Gastrocnemius medialis (tissue), 4 donors: Measurements from ENCODE around the gene STPG4. TPM values are rescaled to one million over a fixed set of nuclear protein-coding genes. Genes with fewer than 3 reads are reported as not detected.

Source experiments
- ATAC-seq, 2 donors: fragments of 150-250 bp; one replicate each; pipeline ENCODE4 v1.9.1; 2016
- DNase-seq, 2 donors: peaks; one replicate each; pipeline ENCODE4 v3.0.0-alpha.2; 2019
- H3K27ac ChIP-seq, 4 donors: fragments of 200-600 bp; sonication (generic); 1 replicate in 1 of 4; 2 replicates in 3 of 4; pipeline ENCODE4 v1.5.1; 2016 to 2018; ENCODE audit warnings: mild to moderate bottlenecking in 2 of 4, moderate library complexity in 1 of 4
- H3K27me3 ChIP-seq, 3 donors: fragments of 200-600 bp; sonication (generic) in 2 of 3; 1 replicate in 1 of 3; 2 replicates in 2 of 3; pipeline versions ENCODE4 v1.5.1 to v1.6.0; 2016 to 2019; ENCODE audit warnings: mild to moderate bottlenecking in 1 of 3, moderate library complexity in 1 of 3
- H3K36me3 ChIP-seq, 2 donors: fragments of 200-600 bp; sonication (generic) in 1 of 2; one replicate each; pipeline ENCODE4 v1.5.1; 2017 to 2018
- H3K4me1 ChIP-seq, 2 donors: fragments of 200-600 bp; sonication (generic) in 1 of 2; one replicate each; pipeline ENCODE4 v1.5.1; 2016 to 2017; ENCODE audit warnings: mild to moderate bottlenecking in 2 of 2
- H3K4me3 ChIP-seq, 4 donors: fragments of 200-600 bp; sonication (generic) in 3 of 4; 1 replicate in 1 of 4; 2 replicates in 3 of 4; pipeline ENCODE4 v1.5.1; 2016 to 2019; ENCODE audit warnings: mild to moderate bottlenecking in 2 of 4
- H3K9me3 ChIP-seq, 3 donors: fragments of 200-600 bp; sonication (generic) in 2 of 3; 1 replicate in 1 of 3; 2 replicates in 2 of 3; pipeline ENCODE4 v1.5.1; 2016 to 2019
- CTCF ChIP-seq, 5 experiments: fragments of 450-650 bp in 3 of 5; fragments of 200-600 bp in 2 of 5; sonication (generic) in 2 of 5; IDR thresholded peaks in 4 of 5; conservative IDR thresholded peaks in 1 of 5; 1 replicate in 4 of 5; 2 replicates in 1 of 5; pipeline ENCODE4 v1.5.1; 2016 to 2019; ENCODE audit warnings: antibody characterized with exemption in 5 of 5, mild to moderate bottlenecking in 3 of 5, moderate library complexity in 3 of 5
- POLR2A ChIP-seq, 2 donors: fragments of 450-650 bp; IDR thresholded peaks; one replicate each; pipeline ENCODE4 v1.6.1; 2017; ENCODE audit warnings: antibody characterized with exemption in 2 of 2, mild to moderate bottlenecking in 2 of 2, moderate library complexity in 2 of 2
- in situ Hi-C, 4 donors: fragments of 200-750 bp; cut with MboI; loops; one replicate each; pipeline versions ENCODE4 v1.15.0 to v1.8.0; 2017; ENCODE audit warnings: low sequenced_read_pairs in 4 of 4
- intact Hi-C: fragments of 100-400 bp; cut with DNase I; formaldehyde crosslinking; loops from one replicate; pipeline ENCODE4 v1.15.1; 2023; ENCODE audit warnings: low total_unique reads
- total RNA-seq, 4 donors: library from RNA; depleted of rRNA; stranded (reverse); fragments of >200 nt; gene quantifications; one replicate each; pipeline versions ENCODE4 v1.1.0 to v1.2.3, GENCODE V29; 2016

The STPG4 gene
- total RNA-seq, 4 donors from 2014 or later = 0.33 TPM; not detected in 3

DNA sequence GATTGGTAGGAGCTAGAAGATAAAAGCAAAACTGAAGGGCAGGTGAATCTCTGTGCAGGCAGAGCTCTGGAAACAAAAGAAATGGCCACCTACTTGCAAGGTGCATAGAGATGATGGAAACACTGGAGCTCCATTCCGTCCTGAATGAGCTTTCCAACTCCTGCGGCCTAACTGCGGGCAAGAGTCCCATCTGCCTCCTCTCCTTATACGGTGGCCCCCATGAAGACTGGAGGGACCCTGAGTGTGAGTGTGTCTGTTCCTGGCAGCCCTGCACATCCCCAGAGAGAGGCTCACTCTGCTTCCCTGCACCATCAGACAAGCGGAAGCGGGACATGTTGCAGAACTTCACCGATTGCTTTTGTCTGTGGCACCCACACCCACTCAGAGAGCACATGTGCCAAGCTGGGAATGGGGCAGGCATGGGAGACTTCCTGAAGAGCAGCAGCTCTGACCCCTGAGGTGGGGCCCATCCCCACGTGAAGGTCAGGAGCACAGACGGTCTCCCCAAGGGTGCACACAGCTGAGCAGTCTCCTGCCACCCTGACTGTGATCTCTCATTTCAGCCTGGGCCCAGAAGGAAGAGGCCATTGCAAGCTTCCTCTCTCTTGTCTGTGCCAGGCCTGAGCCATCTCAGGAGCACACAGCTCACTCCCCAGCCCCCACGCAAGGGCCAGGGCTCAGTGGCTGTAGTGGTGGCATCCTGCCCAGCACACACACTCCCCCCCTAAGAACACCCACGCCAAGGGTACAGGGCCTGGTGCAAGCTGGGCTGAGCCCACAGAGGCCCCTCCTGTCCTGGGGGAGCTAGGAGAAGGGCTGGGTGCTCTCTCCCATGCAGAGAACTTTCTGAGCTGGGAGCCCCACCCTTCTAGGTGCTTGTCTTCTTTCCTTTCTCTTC is 75.3 kb downstream of the STPG4 start:
- H3K27ac ChIP-seq = no peak overlapping the region
- ATAC-seq (no peak), DNase-seq (no peak)
- TF ChIP-seq CTCF (IDR thresholded peaks at IDR 0.05 in 4 of 5, conservative IDR thresholded peaks at IDR 0.05 in 1 of 5) (no peak), POLR2A (IDR thresholded peaks at IDR 0.05) (no peak)
- in situ Hi-C loops (no loop called here), intact Hi-C loops (loop anchor here (10.0 kb wide), 2 partner anchors 245 to 1435 kb away; no protein-coding TSS in a partner anchor)
- no peaks in the 10 kb centered on the region for H3K36me3 ChIP-seq
- no peak overlapping the region for H3K4me3 ChIP-seq
- H3K4me1 ChIP-seq = peaks cover 0 to 18% of the 10 kb centered on the region in 2 donors
- no peaks in the 10 kb centered on the region for H3K27me3 ChIP-seq
- H3K9me3 ChIP-seq = no peaks in the 10 kb centered on the region

DNA sequence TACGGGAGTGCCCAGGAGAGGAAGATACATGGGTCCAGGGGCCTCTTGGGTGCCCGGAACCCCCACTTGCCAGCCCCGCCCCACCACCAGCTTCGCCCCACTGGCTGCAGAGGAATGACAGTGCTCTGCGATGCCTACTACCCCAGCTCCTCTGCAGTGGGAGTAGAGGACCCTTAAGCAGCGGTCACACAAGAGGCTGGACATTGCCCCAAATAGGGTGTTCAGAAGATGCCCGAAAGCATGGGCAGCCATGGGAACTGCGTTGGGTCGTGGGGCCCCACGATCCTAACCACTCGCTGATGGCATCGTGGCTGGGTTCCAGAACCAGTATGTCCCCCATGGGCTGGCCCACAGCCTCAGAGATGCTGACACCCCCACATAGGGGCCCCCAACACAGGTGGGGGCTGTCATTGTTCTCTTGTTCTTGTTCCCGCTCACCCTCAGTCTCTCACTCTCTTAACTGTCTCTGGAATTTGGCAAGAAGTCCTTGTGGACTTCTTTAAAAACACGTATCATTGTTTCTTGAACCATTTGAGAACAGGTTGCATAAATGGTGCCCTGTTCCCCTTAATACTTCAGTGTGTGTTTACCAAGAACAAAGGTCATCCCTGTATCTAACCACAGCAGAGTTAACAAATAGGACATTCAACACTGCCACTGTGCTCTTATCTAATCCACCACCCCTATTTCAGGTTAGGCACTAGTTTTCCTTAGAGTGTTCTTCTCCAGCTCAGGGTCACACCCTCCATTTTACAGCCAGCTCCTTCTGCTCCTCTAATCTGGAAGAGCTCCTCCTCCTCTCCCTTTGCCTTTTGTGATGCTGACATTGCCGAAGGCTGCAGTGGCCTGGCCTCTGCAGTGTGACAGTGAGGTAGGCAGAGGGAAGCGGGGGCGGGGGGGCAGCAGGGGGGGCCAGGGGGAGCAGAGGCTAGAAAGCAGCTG is 76.3 kb downstream of the STPG4 start:
- Histone ChIP-seq H3K27me3 (no peaks in the 10 kb centered on the region), H3K4me1 (peaks cover 0 to 12% of the 10 kb centered on the region in 2 donors), H3K27ac (no peak overlapping the region), H3K4me3 (no peak overlapping the region), H3K9me3 (no peaks in the 10 kb centered on the region), H3K36me3 (no peaks in the 10 kb centered on the region)
- DNase-seq = no peak
- no peak for TF ChIP-seq POLR2A (IDR thresholded peaks at IDR 0.05)
- TF ChIP-seq CTCF (IDR thresholded peaks at IDR 0.05 in 4 of 5, conservative IDR thresholded peaks at IDR 0.05 in 1 of 5) = no peak
- intact Hi-C loops (loop anchor here (10.0 kb wide), 2 partner anchors 246 to 1436 kb away; no protein-coding TSS in a partner anchor), in situ Hi-C loops (no loop called here)
- no peak for ATAC-seq

- in situ Hi-C loops = no loop called here
- no peak for TF ChIP-seq POLR2A (IDR thresholded peaks at IDR 0.05)
- TF ChIP-seq CTCF (IDR thresholded peaks at IDR 0.05 in 4 of 5, conservative IDR thresholded peaks at IDR 0.05 in 1 of 5) = no peak
- no peak for ATAC-seq
- H3K9me3 ChIP-seq = no peaks in the 10 kb centered on the region
- H3K36me3 ChIP-seq = no peaks in the 10 kb centered on the region
- H3K4me3 ChIP-seq = no peak overlapping the region
- peak overlapping the region in 2 of 4 donors; percentile 4 to 59 for H3K27ac ChIP-seq
- no peaks in the 10 kb centered on the region for H3K27me3 ChIP-seq
- peaks cover 9 to 14% of the 10 kb centered on the region in 2 donors for H3K4me1 ChIP-seq
- no peak for DNase-seq
- intact Hi-C loops = loop anchor here (10.0 kb wide), 2 partner anchors 247 to 1437 kb away; no protein-coding TSS in a partner anchor
Measured at GRCh38 chr2:47077442-47078117, 77.5 kb downstream of the STPG4 start.
